NCI-H1694 (cell line): ENCODE measurements around the gene FAM124B.

Experiments used
- DNase-seq: peaks from one replicate; lab custom pipeline; 2025; lab: John Stamatoyannopoulos, UW

Gene FAM124B, protein sequence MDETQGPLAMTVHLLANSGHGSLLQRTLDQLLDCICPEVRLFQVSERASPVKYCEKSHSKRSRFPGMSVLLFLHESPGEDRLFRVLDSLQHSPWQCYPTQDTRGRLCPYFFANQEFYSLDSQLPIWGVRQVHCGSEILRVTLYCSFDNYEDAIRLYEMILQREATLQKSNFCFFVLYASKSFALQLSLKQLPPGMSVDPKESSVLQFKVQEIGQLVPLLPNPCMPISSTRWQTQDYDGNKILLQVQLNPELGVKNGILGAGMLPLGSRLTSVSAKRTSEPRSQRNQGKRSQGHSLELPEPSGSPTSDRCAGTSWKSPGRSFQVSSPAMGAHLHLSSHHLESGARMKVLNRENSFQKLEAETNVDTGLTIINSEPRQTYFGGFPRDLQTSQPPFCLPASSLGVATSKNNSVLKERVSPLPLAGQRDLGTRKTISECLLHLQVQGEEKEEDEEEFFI

DNA sequence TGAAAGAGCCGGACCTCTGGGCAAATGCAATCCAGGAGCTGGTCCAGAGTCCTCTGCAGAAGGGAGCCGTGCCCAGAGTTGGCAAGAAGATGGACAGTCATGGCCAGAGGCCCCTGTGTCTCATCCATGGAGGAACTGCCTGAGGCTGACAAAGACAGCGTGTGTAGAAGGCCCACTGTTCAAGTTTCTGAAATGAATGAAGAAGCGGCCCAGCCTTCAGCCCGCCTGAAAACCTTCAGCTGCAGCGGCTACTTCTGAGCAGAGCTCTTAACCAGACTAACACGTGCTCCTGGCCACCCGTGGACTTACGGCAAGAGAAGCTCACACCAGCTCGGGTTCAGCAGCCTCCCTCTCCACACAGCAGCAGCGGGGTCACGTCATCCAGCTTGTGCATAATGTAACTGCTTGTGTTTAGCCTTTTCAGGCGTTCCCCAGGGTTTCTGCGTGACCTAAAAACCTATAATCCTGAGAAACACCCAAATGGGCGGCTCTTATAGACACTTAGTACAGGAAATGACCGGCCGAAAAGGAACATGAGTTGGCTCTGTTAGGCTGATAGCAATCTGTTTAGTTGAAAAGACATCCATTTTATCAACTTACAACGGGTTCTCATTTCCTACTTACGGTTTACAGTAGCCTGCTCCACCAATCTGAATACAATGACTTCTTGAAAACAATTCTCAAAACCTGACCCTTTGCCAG, at the start of gene FAM124B:
TSS of gene FAM124B (minus strand) at position 467 of the 702 bp plus-strand sequence. CDS start at position 128, 339 bp downstream.
- no peak for DNase-seq

DNA sequence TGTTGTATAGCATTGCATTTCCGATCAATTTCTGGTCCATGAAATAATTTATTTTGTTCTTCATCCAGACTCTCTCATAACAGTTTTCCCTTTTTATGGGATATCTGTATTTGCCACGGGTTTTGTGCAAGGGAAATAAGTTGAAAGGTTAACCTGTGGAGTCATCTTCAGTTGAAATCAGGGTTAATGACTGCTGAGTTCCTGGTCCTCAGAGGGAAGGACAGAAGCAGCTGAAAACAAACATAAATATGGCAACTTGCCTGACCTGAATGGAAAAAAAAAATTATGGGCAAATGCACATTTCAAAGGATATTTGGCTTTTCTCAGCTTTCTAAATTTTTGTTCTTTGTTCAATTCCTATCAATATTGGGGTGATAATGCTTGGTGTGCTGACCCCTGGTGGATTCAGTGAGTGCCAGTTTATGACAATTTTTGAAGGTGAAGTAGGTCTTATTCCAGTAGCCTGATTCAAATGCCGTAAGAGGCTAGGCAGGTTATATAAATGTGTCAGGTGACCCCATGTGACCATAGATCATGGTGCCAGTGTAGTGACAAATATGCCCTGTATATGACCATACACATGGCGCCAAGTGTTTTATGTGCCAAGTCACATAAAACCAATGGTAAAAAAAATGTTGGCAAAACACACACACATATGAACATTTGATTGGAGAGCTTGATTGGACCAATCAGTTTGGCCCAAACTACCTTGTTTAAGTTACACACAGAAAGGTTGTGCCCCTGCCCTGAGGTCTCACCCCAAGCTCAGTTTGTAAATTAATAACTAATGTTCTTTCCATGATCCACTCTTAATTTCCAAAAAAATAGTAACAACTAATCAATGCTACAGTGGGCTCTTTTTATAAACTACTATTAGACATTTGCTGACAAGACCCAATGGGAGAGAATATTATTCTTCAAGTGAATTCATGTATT, 47.6 kb upstream of the FAM124B start:
- peak; percentile 3 for DNase-seq

DNA sequence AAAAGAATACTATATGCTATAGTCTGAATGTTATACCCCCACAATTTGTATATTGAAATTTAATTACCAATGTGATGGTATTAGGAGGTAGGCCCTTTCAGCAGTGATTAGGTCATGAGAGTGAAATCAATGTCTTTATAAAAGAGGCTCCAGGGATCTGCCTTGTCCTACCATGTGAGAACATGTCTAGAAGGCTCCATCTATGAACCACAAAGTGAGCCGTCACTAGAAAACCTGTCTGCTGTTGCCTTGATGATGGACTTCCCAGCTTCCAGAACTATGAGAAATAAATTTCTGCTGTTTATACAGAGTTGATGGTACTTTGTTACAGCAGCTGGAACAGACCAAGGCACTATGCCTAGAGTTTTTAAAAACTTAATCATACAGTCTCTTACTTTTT, 46.3 kb upstream of the FAM124B start:
- no peak for DNase-seq

DNA sequence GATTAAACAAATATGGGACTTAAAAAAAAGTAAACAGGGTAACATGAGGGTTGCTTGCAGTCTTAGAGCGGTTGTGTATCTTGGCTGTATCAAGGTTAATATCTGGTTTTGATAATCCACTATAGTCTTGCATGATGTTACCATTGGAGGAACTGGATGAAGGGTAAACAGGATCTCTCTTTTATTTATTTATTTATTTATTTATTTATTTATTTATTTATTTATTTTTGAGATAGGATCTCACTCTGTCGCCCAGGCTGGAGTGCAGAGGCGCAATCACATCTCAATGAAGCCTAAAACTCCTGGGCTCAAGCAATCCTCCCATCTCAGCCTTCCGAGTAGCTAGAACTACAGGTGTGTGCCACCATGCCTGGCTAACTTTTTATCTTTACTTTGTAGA, 42.9 kb upstream of the FAM124B start:
- no peak for DNase-seq

DNA sequence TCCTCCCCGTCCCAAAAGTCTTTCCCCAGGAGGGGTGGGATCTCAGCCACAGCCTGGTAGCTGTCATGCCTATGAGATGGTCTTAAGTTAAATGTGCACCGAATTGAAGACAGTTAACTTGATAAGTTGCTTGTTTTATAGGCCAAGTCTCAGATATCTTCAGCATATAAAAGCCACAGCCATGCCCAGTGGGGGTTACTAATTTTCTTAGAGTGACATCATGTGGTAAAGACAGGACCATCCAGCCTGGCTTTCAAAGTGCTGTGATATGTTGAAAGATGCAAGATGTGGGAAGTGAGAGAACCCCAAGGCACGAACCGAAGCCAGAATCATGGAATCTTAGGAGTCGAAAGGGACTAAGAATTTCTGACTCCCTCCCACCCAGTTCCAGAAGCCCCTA, 42.1 kb upstream of the FAM124B start:
- DNase-seq = no peak

DNA sequence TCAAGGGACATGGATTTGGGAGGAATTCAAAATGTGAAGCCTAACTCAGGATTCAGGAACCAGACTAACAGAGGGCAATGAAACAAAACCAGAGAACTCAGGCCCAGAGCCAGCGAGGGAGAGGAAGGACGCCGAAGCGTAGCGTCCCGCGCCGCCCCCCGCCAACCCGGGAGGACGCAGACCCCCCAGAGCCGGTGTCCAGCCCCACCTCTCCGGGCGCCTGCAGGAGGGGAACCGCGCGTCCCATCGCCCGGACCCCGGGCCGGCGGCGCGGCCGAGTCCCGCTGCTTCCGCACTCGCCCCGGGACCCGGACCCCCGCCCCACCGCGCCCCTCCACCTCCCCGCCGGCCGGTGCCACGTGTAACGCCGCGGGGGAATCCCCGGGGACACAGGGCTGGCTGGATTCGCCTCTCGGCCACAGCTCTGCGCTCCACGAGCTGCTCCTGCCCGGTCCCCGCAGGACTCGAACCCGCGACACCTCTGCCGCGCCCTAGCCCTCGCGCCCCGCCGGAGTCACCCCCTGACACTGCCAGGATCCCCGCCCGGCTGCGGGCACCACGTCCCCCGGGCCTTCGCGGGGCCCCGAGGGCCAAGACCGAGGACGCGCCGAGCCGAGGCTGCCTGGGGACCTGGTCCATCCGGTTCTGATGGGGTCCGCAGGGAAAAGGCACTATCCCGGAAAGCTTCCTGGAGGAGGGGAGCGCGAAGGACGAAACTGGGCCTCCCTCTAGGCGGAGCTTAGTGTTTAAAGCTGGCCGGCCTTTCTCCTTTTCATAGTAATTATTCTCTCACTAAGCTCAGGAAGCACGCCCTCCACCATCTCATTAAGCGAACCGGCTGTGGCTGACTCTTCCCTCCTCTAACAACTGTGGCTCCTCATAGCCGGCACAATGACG, 40.4 kb upstream of the FAM124B start:
- no peak for DNase-seq

DNA sequence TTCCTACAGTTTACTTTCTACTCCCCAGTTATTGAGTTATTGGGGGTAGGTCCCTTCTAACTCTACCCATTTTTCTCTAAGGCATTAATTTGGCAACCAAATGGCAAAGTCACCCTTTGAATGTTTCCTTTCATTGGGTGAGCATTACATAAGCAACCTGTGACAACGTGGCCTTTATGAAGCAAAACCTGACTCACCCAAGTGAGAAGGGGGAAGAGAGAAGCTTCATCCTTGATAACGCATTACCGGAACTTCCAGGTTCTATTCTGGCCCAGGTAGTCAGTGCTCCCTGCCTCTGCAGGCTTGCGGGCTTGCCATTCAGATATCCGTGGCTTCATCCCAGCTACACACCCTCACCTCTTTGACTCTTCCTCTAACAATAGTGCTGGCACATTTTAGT, 39.1 kb upstream of the FAM124B start:
- DNase-seq = no peak

DNA sequence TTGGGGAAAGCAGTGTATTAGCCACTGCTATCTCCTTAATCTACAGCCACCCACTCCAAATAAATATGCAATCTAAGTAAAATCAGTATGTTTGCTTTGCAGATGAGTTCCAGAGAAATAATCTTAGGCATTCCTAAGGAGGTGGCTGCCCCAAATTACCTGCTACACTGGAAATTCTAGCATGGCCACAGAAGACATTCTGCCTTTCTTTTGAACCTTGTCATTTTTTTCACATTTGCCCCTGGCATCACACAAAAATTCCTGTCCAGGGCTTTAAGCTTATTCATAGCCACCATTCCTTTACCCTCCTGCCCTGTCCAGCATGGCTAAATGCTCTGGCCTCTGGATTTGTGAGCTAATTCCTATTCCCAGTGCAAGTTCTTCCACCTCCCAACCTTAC, 36.8 kb upstream of the FAM124B start:
- DNase-seq = no peak

DNA sequence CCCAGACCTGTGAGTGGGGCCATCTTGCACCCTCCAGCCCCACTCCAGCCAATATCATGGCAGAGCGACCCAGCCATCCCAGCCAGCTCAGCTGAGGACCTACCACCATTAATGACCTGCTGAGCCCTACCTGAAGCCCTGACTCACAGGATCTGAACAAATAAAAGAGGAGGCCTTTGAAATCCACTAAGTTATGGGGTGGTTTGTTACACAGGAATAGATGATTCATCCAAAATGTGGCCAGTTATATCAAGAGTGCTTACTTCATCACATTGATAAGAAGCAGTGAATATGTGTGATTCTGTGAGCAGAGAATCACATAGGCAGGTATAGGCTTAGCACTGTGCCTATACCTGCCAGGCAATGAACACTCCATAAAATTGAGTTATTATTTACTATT, 34.7 kb upstream of the FAM124B start:
- no peak for DNase-seq

DNA sequence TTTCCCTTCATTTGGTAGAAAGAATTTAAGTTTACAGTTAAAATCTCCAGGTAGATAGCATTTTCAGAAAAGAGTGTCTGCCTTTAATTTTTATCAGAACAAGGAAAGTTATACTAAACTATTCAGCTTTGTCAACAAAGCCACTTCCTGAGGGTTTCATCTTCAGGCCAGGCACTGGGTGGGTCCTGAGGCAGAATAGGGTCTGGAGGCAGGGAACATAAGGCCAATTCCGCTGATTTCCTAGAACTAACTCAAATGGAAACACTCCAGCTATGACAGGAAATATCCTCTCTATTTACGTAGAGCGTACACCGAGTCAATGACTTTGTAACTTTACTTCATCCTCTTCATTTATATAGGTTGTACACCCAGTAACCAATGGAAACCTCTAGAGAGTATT, 32.7 kb upstream of the FAM124B start:
- no peak for DNase-seq

DNA sequence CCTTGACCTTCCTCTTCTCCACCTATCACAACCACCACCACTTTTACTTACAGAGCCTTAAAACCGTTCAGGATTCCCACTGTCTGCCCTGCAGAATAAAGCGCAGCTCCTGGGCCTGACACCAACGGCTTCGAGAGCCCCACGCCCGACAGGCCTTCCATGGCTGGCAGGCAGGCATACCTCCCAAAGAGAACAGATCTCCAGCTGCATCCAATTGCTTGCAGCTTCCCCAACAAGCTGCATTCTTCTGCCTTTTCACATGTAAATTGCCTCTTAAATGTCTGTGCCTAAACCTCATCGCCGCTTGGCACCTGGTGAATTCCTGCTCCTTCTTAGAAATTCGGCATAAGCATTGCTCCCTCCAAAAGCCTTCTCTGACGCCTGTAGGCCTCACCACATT, 31.5 kb upstream of the FAM124B start:
- DNase-seq = no peak

DNA sequence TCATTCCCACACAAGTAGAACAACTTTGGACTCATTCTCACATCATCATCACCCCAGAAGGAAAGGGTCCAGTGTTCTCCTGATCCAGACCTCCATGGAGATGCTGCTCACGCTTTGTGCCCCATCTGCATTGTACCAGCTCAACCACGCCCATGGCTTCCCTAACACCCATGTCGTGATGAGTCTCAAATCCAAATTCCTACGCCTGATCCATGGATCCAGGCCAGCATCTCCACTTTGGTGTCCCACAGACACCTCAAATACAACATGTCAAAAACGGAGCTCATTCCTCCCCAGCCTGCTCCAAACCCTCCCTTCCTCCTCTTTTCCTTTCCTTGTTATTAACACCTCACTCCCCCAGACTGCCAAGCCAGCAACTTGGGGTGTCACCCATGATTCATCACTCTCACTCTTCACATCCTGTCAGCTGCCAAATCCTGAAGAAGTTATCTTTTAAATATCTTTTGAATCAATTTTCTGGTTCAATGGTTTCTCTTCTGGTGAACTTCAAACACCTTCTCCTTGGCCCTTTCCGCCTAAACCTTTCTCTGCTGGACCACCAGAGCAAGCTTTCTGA, 30.2 kb upstream of the FAM124B start:
- DNase-seq = no peak

DNA sequence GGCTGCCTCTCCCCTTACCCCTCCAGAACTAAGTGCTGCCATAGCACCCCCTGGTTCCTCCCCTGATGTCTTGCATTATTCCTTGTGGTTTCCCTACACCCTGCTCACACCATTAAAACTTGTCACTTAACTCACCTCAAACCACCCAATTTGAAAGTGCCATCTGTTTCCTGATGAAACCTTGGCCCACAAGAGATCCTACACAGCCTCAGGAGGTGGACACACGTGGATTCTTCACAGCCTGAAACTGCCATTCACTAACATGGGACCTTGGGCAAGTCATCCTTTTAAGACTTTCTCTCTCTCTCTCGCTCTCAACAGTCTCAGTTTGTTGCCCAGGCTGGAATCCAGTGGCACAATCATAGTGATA, 27.5 kb upstream of the FAM124B start:
- DNase-seq = no peak

DNA sequence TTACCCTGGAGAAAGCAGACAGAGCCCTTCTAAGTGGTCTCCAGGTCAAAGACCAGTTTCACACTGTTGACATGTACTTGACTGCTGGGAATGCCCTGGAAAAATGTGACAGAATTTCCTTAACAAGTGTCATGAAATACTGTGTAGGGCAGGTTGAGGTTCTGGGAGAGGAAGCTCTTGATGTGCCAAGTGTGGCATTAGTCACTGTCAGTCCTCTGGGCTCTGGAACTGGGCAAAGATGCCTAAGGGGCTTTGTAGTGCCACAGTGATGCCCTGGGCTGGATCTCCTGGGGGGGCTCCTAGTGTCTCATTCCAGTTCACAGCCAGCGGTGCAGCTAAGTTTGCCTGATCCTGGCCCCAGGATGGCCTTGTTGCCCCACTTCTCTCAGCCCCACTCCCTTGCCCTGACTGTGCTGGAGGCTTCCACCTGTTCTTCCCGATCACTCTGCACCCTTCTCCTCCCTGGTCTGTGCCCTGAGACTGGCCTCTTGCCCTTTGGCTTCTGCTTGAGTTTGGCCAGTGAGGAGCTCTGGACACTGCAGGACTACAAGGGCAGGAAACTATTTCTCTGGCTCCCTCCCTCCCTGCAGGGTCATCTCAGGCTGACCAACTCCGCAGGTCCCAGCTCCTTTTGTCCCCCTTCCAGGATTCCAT, 27.0 kb upstream of the FAM124B start:
- DNase-seq = no peak

DNA sequence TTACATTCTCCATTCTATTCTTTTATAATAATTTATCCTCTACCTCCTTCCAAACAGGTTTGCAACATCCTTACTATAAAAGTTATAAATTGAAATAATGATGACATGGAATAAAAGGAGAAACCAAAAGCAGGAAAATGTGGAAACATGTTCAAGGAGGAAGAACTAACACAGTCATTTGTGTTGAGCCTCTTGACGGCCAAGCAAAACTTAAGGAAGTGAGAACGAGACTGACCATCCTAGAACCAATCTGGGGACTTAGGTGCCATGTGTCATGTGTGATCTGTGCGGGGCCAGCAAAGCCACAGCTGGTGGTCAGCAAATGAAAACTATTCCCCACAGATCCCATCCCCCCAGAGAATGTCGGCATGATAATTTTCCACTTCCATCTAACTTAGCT, 25.6 kb upstream of the FAM124B start:
- no peak for DNase-seq

DNA sequence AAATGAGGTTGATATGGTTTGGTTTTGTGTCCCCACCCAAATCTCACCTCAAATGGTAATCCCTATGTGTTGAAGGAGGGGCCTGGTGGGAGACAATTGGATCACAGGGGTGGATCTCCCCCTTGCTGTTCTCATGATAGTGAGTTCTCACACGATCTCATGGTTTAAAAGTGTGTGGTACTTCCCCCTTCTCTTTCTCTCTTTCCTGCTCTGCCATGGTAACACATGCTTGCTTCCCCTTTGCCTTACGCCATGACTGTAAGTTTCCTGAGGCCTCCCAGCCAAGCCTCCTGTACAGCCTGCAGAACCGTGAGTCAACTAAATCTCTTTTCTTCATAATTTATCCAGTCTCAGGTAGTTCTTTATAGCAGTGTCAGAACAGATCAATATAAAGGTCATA, 24.7 kb upstream of the FAM124B start:
- no peak for DNase-seq

DNA sequence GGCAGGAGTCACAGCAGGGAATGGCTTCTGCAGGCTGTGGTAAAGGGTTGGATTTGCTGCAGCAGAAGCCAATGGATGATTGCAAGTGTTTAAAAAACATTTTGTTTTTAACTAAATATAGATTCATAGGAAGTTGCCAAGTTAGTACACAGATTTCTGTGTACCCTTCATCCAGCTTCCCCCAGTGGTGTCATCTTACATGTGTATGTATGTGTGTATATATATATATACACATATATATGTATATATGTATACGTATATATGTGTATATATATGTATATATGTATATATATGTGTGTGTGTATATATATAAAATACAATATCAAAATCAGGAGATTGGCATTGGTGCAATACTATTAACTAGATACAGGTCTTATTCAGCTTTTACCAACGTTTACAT, 19.2 kb upstream of the FAM124B start:
- no peak for DNase-seq

DNA sequence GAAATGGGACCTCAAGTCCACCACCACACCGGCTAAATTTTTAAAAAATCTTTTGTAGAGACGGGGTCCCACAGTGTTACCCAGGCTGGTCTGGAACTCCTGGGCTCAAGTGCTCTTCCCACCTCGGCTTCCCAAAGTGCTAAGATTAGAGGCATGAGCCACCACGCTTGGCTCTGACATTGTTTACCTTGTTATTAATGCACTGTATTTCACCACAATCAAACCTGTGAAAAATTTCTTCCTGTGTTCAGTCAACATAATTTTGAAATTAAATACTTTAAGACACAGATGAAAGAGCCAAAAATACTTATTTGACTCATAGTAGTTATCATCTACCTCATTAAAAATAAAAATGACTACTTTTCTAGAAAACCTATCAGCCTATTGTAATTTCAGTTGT, 16.0 kb upstream of the FAM124B start:
- DNase-seq = no peak

DNA sequence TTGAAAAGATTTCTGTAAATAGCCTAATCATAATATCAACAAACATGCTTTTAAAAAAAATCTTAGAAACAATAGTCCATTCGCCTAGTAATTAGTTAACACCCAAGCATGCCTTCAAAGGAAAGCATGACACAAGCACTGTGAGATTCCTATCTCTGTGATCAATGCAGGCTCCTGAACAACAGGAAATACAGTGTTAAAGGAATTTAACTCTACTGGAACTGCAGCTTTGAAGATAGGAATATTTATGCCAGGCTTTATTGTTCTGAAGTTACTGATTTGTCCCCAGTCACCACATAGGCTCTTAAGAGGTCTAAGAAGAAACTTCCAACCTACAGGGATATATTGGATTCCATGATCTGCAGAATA, 15.4 kb upstream of the FAM124B start:
- no peak for DNase-seq

DNA sequence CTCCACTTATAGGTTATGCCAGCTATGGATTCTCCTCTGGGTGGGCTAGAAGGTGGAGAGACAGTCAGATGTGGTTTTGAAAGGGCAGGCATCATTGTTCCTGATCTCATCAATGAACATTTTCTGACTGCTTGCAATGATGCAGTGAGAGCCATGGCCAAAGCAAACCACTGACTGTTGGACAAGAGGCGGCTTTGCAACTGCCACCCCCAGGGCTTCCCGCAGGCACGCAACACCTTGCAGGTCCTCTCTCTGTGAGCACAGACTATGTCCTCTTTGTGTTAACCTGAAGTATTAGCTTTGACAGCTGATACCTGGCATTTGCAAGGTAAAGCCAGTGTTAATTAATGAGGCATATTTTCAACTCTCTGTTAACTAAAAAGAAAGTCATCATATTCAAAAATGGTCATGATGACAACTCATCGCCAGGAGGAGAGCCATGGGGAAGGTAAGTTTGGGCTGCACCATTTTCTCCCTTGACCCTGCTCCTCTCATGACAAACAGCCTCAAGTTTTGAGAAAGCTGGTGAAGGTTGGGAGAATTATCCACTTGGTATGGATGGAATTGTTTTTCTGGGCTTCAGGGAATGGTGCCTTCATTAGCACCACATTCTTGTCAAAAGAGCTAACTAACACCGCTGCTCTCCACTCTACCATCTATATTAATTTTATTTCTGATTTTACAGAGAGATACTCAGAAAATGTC, 14.9 kb upstream of the FAM124B start:
- no peak for DNase-seq
